ENCODE measurements around the gene MBLAC1. TPM values are rescaled to one million over a fixed set of nuclear protein-coding genes. Genes with fewer than 3 reads are reported as not detected.
A peak's percentile ranks its signal among the peaks of the same experiment; 100 is the strongest.

The MBLAC1 gene
- polyA plus RNA-seq, 1 donor from 2014 or later = 6.4 TPM

GRCh38 chr7:100087055-100087750 is 39.6 kb upstream of the MBLAC1 start:
- no peak overlapping the region for H2AFZ ChIP-seq (ENCODE audit: low read depth, low read length)
- no peaks in the 10 kb centered on the region for H4K20me1 ChIP-seq (ENCODE audit: insufficient read depth)
- H3F3A ChIP-seq (ENCODE audit: insufficient read depth, low read length, poor library complexity, severe bottlenecking) = no peaks in the 10 kb centered on the region
- H3K27ac ChIP-seq (ENCODE audit: low read length) = no peak overlapping the region
- H3K36me3 ChIP-seq (ENCODE audit: insufficient read depth, low read length) = no peaks in the 10 kb centered on the region
- H3K9me2 ChIP-seq (ENCODE audit: insufficient read depth, low read length) = no peaks in the 10 kb centered on the region
- H3K27me3 ChIP-seq (ENCODE audit: insufficient read depth, low read depth, low read length) = no peaks in the 10 kb centered on the region
- peaks cover 4% of the 10 kb centered on the region for H3K79me2 ChIP-seq (replicated peaks; ENCODE audit: insufficient read depth, low read length)
- H3K9me3 ChIP-seq (ENCODE audit: low read length) = no peaks in the 10 kb centered on the region
- H3K9ac ChIP-seq (ENCODE audit: low read length) = no peak overlapping the region
- no peak overlapping the region for H3K4me2 ChIP-seq (ENCODE audit: low read length)
- H3K4me3 ChIP-seq (ENCODE audit: low read length) = no peak overlapping the region
- TF ChIP-seq REST (IDR thresholded peaks at IDR 0.05; ENCODE audit: borderline replicate concordance) (no peak), CTCF (IDR thresholded peaks at IDR 0.05; ENCODE audit: poor library complexity, severe bottlenecking) (no peak)

- Histone ChIP-seq H3K27ac (ENCODE audit: low read length) (peak overlapping the region; percentile 83), H3F3A (ENCODE audit: insufficient read depth, low read length, poor library complexity, severe bottlenecking) (no peaks in the 10 kb centered on the region), H3K4me3 (ENCODE audit: low read length) (peak overlapping the region; percentile 90), H3K9me3 (ENCODE audit: low read length) (no peaks in the 10 kb centered on the region), H3K27me3 (ENCODE audit: insufficient read depth, low read depth, low read length) (no peaks in the 10 kb centered on the region), H3K9me2 (ENCODE audit: insufficient read depth, low read length) (no peaks in the 10 kb centered on the region), H3K79me2 (replicated peaks; ENCODE audit: insufficient read depth, low read length) (peaks cover 4% of the 10 kb centered on the region), H3K4me2 (ENCODE audit: low read length) (peak overlapping the region; percentile 66), H2AFZ (ENCODE audit: low read depth, low read length) (peak overlapping the region; percentile 54), H3K9ac (ENCODE audit: low read length) (peak overlapping the region; percentile 82), H4K20me1 (ENCODE audit: insufficient read depth) (no peaks in the 10 kb centered on the region), H3K36me3 (ENCODE audit: insufficient read depth, low read length) (no peaks in the 10 kb centered on the region)
- TF ChIP-seq MXI1 (conservative IDR thresholded peaks at IDR 0.05; ENCODE audit: poor library complexity, severe bottlenecking) (no peak), POLR2AphosphoS5 (IDR thresholded peaks at IDR 0.05) (no peak), RAD21 (conservative IDR thresholded peaks at IDR 0.05) (no peak), REST (IDR thresholded peaks at IDR 0.05; ENCODE audit: borderline replicate concordance) (no peak), EZH2 (IDR thresholded peaks at IDR 0.05; ENCODE audit: borderline replicate concordance, insufficient read depth, low read length, poor library complexity, severe bottlenecking) (no peak), EP300 (conservative IDR thresholded peaks at IDR 0.05; ENCODE audit: poor library complexity, severe bottlenecking) (no peak), CTCF (IDR thresholded peaks at IDR 0.05; ENCODE audit: poor library complexity, severe bottlenecking) (no peak)
Observed at GRCh38 chr7:100088095-100088620, 38.6 kb upstream of the MBLAC1 start.

Measured in neural cell (in vitro differentiated cells).